HCT116 (cell line): ENCODE results near the gene ATG10. TPM values are rescaled to one million over a fixed set of nuclear protein-coding genes. Genes with fewer than 3 reads are reported as not detected.

Experiments
- ATAC-seq: fragments of 200-7000 bp; cut with Tn5 transposase; 2 replicates; pipeline ENCODE4 v1.9.1; 2020; ENCODE audit warnings: mild to moderate bottlenecking, moderate library complexity
- BruUV-seq: library from RNA; stranded (reverse); fragments of 400-500 nt; replicated peaks from 2 replicates; lab custom pipeline; 2021; lab: Mats Ljungman, UMichigan
- CTCF ChIA-PET: fragments of 300-600 bp; sonication (Branson Sonifier 250); formaldehyde crosslinking; loops from one replicate; lab custom pipeline; 2021; ENCODE audit warnings: antibody characterized with exemption; lab: Charles Lee
- POLR2A ChIA-PET: fragments of 300-600, 350-600 bp; sonication (Branson Sonifier 250); formaldehyde crosslinking; loops from one replicate; lab custom pipeline; 2021; ENCODE audit warnings: antibody characterized with exemption; lab: Charles Lee
- RAD21 ChIA-PET, 2 experiments: fragments of 300-600 bp; sonication (Branson Sonifier 250); formaldehyde crosslinking; loops; one replicate each; lab custom pipeline; 2023; ENCODE audit warnings: low total read pairs in 2 of 2; ENCODE audit not compliant: uncharacterized antibody in 2 of 2, unreplicated experiment in 2 of 2, low non-redundant PET in 1 of 2; lab: Charles Lee
- DNase-seq: peaks from one replicate; pipeline ENCODE4 v3.0.0-alpha.2; 2010; ENCODE audit warnings: low read depth, low spot score
- H2AFZ ChIP-seq: fragments of 200-600 bp; shearing (Covaris generic), sonication (generic); 2 replicates; pipeline ENCODE4 v1.6.1; 2017; ENCODE audit warnings: low read depth, mixed run types, mixed read lengths, antibody characterized with exemption, low read length; ENCODE audit not compliant: poor library complexity, severe bottlenecking
- H3K27ac ChIP-seq: 2 replicates; pipeline ENCODE4 v1.5.1; 2012; ENCODE audit warnings: low read depth, low read length
- H3K27me3 ChIP-seq: fragments of 200-600 bp; sonication (generic); 2 replicates; pipeline ENCODE4 v1.6.1; 2016; ENCODE audit warnings: mixed run types, low read length, mixed read lengths; ENCODE audit not compliant: insufficient read depth
- H3K36me3 ChIP-seq, 2 experiments: fragments of 200-500 bp in 1 of 2; fragments of 200-600 bp in 1 of 2; sonication (Bioruptor generic) in 1 of 2; sonication (generic) in 1 of 2; 2 replicates each; pipeline versions ENCODE4 v1.5.1 to v1.6.1; 2014 to 2016; ENCODE audit warnings: low read length in 2 of 2, inconsistent platforms in 1 of 2, mixed read lengths in 1 of 2, mixed run types in 1 of 2; ENCODE audit not compliant: insufficient read depth in 2 of 2, control insufficient read depth in 1 of 2
- H3K4me1 ChIP-seq, 2 experiments: fragments of 200-600 bp in 1 of 2; sonication (generic) in 1 of 2; 2 replicates each; pipeline versions ENCODE4 v1.5.1 to v1.6.1; 2012 to 2017; ENCODE audit warnings: low read length in 2 of 2, inconsistent platforms in 1 of 2, mild to moderate bottlenecking in 1 of 2, mixed read lengths in 1 of 2, mixed run types in 1 of 2, moderate library complexity in 1 of 2; ENCODE audit not compliant: insufficient read depth in 2 of 2, control insufficient read depth in 1 of 2
- H3K4me2 ChIP-seq: fragments of 200-600 bp; sonication (generic); 2 replicates; pipeline ENCODE4 v1.6.1; 2017; ENCODE audit warnings: mixed run types, low read length, mixed read lengths
- H3K4me3 ChIP-seq, 2 experiments: fragments of 200-600 bp in 1 of 2; sonication (generic) in 1 of 2; replicated peaks in 1 of 2; 2 replicates each; pipeline ENCODE4 v1.5.1; 2011 to 2016; ENCODE audit warnings: low read length in 2 of 2, control low read depth in 1 of 2, low read depth in 1 of 2, mild to moderate bottlenecking in 1 of 2, mixed read lengths in 1 of 2, mixed run types in 1 of 2
- H3K79me2 ChIP-seq: fragments of 200-600 bp; sonication (generic); 2 replicates; pipeline ENCODE4 v1.6.1; 2017; ENCODE audit warnings: mild to moderate bottlenecking, mixed run types, low read length, moderate library complexity, mixed read lengths; ENCODE audit not compliant: insufficient read depth
- H3K9ac ChIP-seq: fragments of 200-600 bp; sonication (generic); 2 replicates; pipeline ENCODE4 v1.6.1; 2016; ENCODE audit warnings: low read length, mixed read lengths
- H3K9me2 ChIP-seq: fragments of 200-600 bp; sonication (generic), shearing (Covaris generic); 2 replicates; pipeline ENCODE4 v1.6.1; 2017; ENCODE audit warnings: mixed run types, mild to moderate bottlenecking, moderate library complexity; ENCODE audit not compliant: insufficient read depth
- H3K9me3 ChIP-seq, 2 experiments: fragments of 200-500 bp in 1 of 2; fragments of 200-600 bp in 1 of 2; sonication (Bioruptor generic) in 1 of 2; sonication (generic) in 1 of 2; 2 replicates each; pipeline ENCODE4 v1.6.1; 2014 to 2017; ENCODE audit warnings: low read length in 2 of 2, mixed read lengths in 2 of 2, inconsistent platforms in 1 of 2, low read depth in 1 of 2, mild to moderate bottlenecking in 1 of 2, mixed run types in 1 of 2, moderate library complexity in 1 of 2; ENCODE audit not compliant: control insufficient read depth in 1 of 2, insufficient read depth in 1 of 2
- H4K20me1 ChIP-seq: fragments of 200-600 bp; sonication (generic), shearing (Covaris generic); 2 replicates; pipeline ENCODE4 v1.6.1; 2017; ENCODE audit warnings: mixed run types, mild to moderate bottlenecking, moderate library complexity; ENCODE audit not compliant: insufficient read depth
- EZH2 ChIP-seq: fragments of 200-600 bp; sonication (generic); IDR thresholded peaks from 2 replicates; pipeline ENCODE4 v1.6.1; 2017; ENCODE audit warnings: antibody characterized with exemption, mixed run types
- JUND ChIP-seq: IDR thresholded peaks from 2 replicates; pipeline ENCODE4 v1.6.1; 2012
- POLR2A ChIP-seq: IDR thresholded peaks from 2 replicates; pipeline ENCODE4 v1.7.0; 2011; ENCODE audit warnings: borderline replicate concordance; ENCODE audit not compliant: insufficient read depth, insufficient read length; ENCODE audit errors: extremely low read depth
- REST ChIP-seq: IDR thresholded peaks from 2 replicates; pipeline ENCODE4 v1.6.1; 2012; ENCODE audit warnings: low read depth
- SRF ChIP-seq: IDR thresholded peaks from 2 replicates; pipeline ENCODE4 v1.6.1; 2012; ENCODE audit warnings: low read depth
- TCF7L2 ChIP-seq: IDR thresholded peaks from 2 replicates; pipeline ENCODE4 v1.7.0; 2011; ENCODE audit warnings: borderline replicate concordance, inconsistent platforms; ENCODE audit not compliant: insufficient read depth, insufficient read length; ENCODE audit errors: extremely low read depth
- ZBTB33 ChIP-seq: IDR thresholded peaks from 2 replicates; pipeline ENCODE4 v1.6.1; 2011; ENCODE audit warnings: mild to moderate bottlenecking, low read length, moderate library complexity; ENCODE audit not compliant: insufficient replicate concordance; ENCODE audit errors: extremely low read depth
- ZFX ChIP-seq: fragments of 450-650 bp; IDR thresholded peaks from 2 replicates; pipeline ENCODE4 v1.6.1; 2017
- intact Hi-C: fragments of 100-400 bp; cut with micrococcal nuclease; formaldehyde crosslinking; loops from 2 replicates; pipeline ENCODE4 v1.10.0; 2022
- total RNA-seq: library from RNA; stranded (reverse); gene quantifications from one replicate; pipeline ENCODE4 v1.2.1, GENCODE V29; 2021; ENCODE audit not compliant: unreplicated experiment

Gene ATG10
- total RNA-seq, 1 experiment from 2014 or later: 9.4 TPM

GRCh38 chr5:82163452-82164175, 191.8 kb downstream of the ATG10 start:
- Histone ChIP-seq H3K27me3 (no peaks in the 10 kb centered on the region), H2AFZ (no peak overlapping the region), H3K9me3 (no peaks in the 10 kb centered on the region), H3K9ac (no peak overlapping the region), H3K4me3 (no peak overlapping the region), H3K4me1 (peaks cover 0 to 6% of the 10 kb centered on the region in 2 experiments; a peak in 2 of 4 replicates), H4K20me1 (no peaks in the 10 kb centered on the region), H3K27ac (no peak overlapping the region), H3K4me2 (no peak overlapping the region), H3K9me2 (no peaks in the 10 kb centered on the region), H3K79me2 (no peaks in the 10 kb centered on the region), H3K36me3 (no peaks in the 10 kb centered on the region)
- POLR2A ChIA-PET: no interaction called here
- no TSS peak for BruUV-seq
- no peak for TF ChIP-seq JUND
- no peak for TF ChIP-seq REST
- TF ChIP-seq ZBTB33: no peak
- no peak for TF ChIP-seq ZFX
- no peak for TF ChIP-seq SRF
- TF ChIP-seq EZH2: no peak
- no peak for TF ChIP-seq TCF7L2
- no peak for TF ChIP-seq POLR2A
- CTCF ChIA-PET: interaction anchor here (2.5 to 3.5 kb wide), 3 partner anchors 57 to 738 kb away, joined by 15 to 41 read pairs (median 32); no protein-coding TSS in a partner anchor
- RAD21 ChIA-PET: no interaction called here
- intact Hi-C loops: loop anchor here (2.0 kb wide), 1 partner anchor 413 kb away; the partner anchor contains the start of gene SSBP2
- DNase-seq (no peak), ATAC-seq (no peak)
